HCT116 (cell line): ENCODE measurements around the gene AHRR. TPM values are rescaled to one million over a fixed set of nuclear protein-coding genes. Genes with fewer than 3 reads are reported as not detected.

Source experiments
- total RNA-seq: library from RNA; stranded (reverse); gene quantifications from one replicate; pipeline ENCODE4 v1.2.1, GENCODE V29; 2021; ENCODE audit not compliant: unreplicated experiment

The AHRR gene
- total RNA-seq, 1 experiment from 2014 or later = 12.7 TPM

Other genes starting within 250 kb of the AHRR start
- gene PLEKHG4B, start 229.5 kb upstream of the AHRR start, total RNA-seq = 0.02 TPM
- not detected for gene LRRC14B, start 130.2 kb upstream of the AHRR start, total RNA-seq
- gene CCDC127, start 103.6 kb upstream of the AHRR start, total RNA-seq = 5.1 TPM
- 134 TPM for gene SDHA, start 103.4 kb upstream of the AHRR start, total RNA-seq
- 107 TPM for gene PDCD6, start 50.1 kb upstream of the AHRR start, total RNA-seq
- 52.4 TPM for gene EXOC3, start 121.5 kb downstream of the AHRR start, total RNA-seq
- 1.5 TPM for gene SLC9A3, start 202.7 kb downstream of the AHRR start, total RNA-seq